HG03571 (cell line): ENCODE data around the gene GALNT14.
A peak's percentile ranks its signal among the peaks of the same experiment; 100 is the strongest.
"Not testable (repeated sequence)": the region's sequence is repeated elsewhere in the genome, so short reads cannot be mapped to it uniquely, and the experiment has no call there.

Experiments
- ATAC-seq: cut with Tn5 transposase; IDR thresholded peaks from one replicate; pipeline ENCODE4 v1.9.1; 2021; ENCODE audit not compliant: unreplicated experiment

GALNT14 gene, protein sequence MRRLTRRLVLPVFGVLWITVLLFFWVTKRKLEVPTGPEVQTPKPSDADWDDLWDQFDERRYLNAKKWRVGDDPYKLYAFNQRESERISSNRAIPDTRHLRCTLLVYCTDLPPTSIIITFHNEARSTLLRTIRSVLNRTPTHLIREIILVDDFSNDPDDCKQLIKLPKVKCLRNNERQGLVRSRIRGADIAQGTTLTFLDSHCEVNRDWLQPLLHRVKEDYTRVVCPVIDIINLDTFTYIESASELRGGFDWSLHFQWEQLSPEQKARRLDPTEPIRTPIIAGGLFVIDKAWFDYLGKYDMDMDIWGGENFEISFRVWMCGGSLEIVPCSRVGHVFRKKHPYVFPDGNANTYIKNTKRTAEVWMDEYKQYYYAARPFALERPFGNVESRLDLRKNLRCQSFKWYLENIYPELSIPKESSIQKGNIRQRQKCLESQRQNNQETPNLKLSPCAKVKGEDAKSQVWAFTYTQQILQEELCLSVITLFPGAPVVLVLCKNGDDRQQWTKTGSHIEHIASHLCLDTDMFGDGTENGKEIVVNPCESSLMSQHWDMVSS

GRCh38 chr2:31138037-31138962 lies at the start of gene GALNT14:
TSS of gene GALNT14 (minus strand) at chr2:31138440. CDS start at chr2:31138086, 354 bp downstream.
- ATAC-seq = no peak

DNA sequence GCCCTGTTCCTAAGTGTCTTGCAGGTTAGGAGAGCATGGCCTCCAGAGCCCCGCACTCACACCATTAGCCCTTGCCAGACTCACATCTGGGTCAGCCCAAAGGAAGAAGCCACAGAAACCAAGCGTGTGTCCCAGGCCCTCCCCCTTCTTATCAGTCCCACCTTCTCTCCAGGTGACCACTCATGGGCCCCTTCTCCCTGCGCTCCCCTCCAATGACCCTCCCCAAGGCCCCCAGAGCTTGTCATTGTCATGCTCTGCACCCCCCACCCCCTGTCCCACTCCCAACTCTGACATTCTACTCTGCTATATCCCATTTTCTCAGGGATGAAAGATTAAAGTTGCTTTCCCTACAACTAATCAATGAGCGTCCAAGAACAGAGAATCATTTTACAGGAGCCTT lies 48.9 kb upstream of the GALNT14 start:
- ATAC-seq = no peak

GRCh38 chr2:31183973-31184372 lies 45.7 kb upstream of the GALNT14 start:
- not testable (repeated sequence) for ATAC-seq

- ATAC-seq = no peak
Observed at GRCh38 chr2:31176742-31177141, 38.5 kb upstream of the GALNT14 start.

DNA sequence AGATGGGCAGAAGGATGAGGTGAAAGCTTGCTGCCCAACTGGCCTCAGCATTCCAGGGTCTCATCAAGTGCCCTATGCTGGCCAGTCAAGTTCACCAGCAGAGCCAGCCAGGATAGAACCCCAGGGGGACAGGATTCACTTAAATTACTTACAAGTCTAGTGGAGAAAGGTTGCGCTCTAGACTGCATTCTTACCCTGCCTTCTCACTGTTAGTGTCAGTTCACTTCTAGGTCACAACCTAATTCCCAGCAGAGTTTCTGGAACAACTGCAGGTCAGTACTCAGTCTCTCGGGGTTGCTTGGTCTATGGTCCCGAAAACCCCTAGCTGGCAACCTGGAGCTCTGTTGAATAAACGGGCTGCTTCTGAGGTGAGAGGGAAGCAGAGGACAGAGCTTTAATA lies 32.9 kb upstream of the GALNT14 start:
- no peak for ATAC-seq

DNA sequence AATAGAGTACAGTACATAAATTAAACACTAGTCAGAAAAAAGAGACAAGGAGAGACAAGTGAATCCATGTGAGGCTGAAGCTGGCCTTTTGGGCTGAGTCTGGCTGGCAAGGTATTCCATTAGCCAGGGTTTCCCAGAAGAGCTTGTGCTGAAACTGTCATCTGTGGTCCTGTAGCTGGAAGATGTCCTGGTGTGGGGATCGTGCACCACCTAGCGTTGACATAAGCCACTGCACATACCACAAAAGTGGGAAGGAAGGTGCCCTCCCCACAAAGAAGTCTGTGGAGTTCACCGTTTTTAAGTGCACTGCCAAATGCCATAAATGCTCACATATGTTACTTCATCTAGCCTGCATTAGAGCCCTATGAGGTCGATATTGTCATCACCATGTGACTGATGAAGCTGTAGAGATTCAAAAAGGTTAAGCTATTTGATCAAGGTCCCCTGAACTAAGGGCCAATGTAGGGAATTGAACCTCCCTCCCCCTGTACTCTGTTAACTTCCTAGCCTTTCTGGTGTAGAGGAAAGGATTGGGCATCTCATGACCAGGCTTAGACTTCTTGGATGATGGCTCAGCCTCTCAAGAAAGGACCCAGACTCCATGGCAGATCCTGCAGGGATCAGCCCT lies 31.9 kb upstream of the GALNT14 start:
- peak; percentile 60 for ATAC-seq

DNA sequence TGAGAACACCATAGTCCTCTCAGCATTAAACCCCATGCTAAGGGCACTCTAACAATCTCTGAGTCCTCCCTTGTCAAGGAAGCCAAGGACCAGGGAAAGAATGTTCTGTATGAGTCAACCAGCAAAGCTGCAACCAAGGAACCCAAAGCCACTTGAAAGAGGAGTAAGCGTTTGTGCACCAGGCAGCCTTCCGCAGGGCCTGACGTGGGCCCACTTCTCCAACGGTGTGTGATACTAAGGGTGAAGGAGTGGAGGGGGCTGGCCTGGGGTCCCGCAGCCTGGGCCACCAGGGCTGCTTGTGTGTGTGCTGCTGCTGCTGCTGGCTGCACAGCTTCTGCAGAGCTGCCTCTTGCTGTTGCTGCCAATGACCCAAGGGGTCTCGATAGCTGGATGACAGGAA lies 30.1 kb upstream of the GALNT14 start:
- no peak for ATAC-seq

- ATAC-seq = no peak
Observed at GRCh38 chr2:31166925-31167324, 28.7 kb upstream of the GALNT14 start.

- ATAC-seq = no peak
Observed at GRCh38 chr2:31163011-31163539, 24.8 kb upstream of the GALNT14 start.

GRCh38 chr2:31161637-31162036 lies 23.4 kb upstream of the GALNT14 start:
- ATAC-seq = no peak

DNA sequence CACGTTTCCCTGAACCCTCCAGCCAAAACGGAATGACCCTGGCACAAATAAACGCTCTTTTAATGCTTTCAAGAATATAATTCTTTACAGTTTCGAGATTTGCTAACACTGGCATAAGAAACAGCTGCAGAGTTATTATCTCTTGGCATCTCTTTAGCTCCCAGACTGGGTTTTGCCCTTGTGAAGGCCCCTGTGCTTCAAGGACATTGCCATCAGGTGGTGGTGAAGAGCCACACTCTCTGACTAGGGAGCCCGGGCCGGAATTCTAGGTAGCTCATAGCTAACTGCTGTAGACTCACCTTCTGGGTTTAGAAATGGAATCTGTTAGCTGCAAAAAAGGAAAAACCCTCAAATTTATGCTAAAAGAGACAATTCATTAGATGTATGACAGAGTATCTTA lies 13.3 kb upstream of the GALNT14 start:
- no peak for ATAC-seq

GRCh38 chr2:31150120-31150670 lies 12.0 kb upstream of the GALNT14 start:
- ATAC-seq = no peak

- no peak for ATAC-seq
Observed at GRCh38 chr2:31148514-31148913, 10.3 kb upstream of the GALNT14 start.

GRCh38 chr2:31147645-31148044 lies 9.4 kb upstream of the GALNT14 start:
- no peak for ATAC-seq

- ATAC-seq = no peak
Observed at GRCh38 chr2:31142110-31142509, 3.9 kb upstream of the GALNT14 start.

DNA sequence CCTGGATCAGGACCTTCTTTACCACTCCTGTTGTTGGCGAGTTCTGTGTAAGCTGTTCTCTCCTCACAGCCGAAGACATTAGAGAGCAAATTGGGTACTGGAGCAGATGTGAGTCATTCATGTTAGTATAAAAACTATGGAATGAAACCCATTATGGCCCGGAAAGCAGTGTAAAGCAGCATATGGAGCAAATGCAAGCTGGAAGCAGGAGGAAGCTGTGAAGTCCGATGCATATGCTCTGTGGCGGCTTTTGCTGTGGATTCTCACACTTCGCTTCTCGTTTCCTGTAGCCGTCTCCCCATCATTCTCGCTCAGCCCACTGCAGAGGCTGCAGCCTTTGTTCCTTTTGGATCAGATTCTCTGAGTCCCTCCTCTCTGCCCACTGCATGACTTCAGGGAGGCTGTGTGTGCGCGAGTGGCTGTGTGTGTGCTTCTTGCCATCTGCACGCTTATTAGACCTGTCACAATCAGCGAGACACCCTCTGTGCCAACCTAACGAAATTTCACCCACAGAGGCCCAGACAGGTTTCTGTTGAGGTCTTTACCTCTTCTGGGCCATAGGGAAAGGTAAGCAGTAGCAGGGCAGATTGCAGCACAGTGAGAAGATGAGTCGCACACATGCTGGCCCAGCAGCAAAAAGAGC lies 3.3 kb upstream of the GALNT14 start:
- ATAC-seq = no peak

- no peak for ATAC-seq
Observed at GRCh38 chr2:31140151-31140550, 1.9 kb upstream of the GALNT14 start.

GRCh38 chr2:31139671-31140070 lies 1.4 kb upstream of the GALNT14 start:
- no peak for ATAC-seq

DNA sequence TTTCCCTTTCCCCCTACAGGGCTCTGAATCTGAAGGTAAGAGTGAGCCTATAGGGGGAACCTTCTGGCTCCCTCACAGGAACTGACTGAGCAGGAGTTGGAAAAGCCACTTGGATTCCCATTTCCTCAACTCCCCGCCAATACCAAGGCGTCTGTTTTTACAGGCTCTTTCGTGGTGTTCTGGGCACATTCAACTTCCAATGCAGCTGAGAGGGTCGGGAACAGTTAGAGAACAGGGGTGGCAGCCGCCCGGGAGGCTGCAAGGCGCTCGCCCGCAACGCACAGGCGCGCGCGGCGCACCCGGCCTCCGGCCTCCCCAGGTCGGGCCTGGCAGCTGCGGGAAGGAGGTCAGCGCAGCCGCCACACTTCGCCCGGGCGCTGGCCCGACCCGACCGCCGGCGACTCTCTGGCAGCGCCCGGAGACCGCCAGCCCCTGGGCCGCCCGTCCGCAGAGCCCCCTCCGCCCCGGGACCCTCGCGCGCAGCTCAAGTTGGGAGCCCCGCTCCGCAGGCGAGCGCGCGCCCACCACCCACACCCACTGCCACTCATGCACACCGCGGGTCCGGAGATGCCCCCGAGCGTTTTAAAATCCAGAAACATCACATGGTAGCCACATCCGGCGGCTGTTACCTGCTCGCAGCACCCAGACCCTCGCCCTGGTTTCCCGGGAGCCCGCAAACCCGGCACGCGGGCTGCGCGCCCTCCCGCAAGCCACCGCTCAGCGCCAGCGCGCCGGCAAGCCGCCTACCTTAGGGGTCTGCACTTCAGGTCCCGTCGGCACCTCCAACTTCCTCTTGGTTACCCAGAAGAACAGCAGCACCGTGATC lies 816 bp downstream of the GALNT14 start:
- ATAC-seq = no peak
